HG03064 (cell line): ENCODE measurements around the gene SVBP.
"Not testable (repeated sequence)": the region's sequence is repeated elsewhere in the genome, so short reads cannot be mapped to it uniquely, and the experiment has no call there.

Experiments
- ATAC-seq: cut with Tn5 transposase; IDR thresholded peaks from one replicate; pipeline ENCODE4 v1.9.1; 2021; ENCODE audit warnings: low read depth; ENCODE audit not compliant: unreplicated experiment

The SVBP gene

DNA sequence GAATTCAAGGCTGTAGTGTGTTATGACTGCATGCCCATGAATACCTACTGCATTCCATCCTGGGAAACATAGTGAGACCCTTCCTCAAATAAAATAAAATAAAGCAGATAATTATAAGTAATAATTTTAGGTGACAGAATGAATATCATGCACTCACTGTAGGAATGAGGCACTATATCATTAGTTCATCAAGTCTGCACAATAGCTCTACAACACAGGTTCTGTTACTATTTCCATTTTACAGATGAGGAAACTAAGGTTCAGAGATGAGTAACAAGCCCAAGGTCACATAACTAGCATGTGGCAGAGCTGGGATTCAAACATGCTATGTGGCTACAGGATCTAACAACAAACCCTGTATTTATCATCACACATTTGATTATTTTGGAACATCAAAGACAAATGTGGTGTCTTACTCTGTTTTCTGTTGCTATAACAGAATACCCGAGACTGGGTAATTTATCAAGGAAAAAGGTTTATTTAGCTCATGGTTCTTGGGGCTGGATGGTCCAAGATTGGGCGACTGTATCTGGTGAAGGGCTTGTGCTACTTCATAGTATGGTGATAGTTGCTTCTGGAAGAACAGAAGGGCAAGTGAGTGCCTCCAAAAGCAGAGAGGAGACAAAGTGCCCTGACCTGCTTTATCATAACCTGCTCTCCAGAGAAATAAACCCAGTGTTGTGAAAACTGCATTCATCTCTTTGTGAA lies 24.4 kb upstream of the SVBP start:
- ATAC-seq, result no peak

DNA sequence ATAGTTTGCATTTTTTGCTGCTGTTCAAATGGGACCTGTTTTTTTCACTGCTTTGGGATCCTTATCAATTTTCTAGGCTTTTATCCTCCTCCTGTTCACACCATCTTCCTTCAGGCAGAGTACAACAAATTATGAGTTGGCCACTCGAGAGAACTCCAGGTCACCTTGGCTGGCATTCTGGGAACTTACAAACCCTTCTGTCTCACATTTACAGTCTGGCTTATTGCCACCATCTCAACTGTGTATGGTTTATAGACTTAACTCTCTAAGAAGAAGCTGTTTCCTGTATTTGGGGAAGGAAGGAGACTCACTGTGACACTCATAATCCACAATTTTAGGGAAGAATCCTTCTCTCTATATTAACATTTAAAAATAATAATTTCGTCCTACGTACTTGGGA lies 23.8 kb upstream of the SVBP start:
- no peak for ATAC-seq

DNA sequence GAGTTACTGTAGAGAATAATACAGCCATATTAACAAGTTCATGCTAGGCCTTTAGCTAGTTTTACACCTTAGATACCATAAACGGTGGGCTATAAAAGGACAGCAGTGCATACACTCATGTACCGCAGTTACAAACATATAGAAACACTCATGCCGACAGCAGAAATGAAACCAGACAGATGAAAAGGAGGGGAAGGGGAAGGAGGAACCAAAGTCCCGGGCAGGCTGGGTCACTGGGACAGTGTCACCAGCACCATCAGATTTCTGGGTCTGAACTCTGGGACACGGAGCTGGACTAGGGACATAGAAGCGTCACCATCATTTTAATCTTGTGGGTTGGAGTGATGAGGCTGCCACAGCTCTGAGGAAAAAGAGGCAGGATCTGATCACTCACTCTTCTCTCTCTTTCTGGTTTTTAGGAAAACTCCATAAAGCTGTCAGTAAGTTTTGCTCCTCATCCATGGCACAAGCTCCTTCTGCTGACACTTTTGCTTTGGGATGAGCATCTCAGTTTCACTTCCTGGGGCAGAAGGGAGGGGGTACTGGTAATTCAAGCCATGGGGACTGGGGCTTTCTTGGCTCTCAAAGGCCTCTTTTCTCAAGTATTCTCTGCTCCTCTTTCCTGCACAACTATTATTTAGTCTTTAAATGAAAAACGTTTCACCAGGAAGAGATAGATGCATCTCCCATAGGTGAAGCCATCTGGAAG lies 21.4 kb upstream of the SVBP start:
- no peak for ATAC-seq

DNA sequence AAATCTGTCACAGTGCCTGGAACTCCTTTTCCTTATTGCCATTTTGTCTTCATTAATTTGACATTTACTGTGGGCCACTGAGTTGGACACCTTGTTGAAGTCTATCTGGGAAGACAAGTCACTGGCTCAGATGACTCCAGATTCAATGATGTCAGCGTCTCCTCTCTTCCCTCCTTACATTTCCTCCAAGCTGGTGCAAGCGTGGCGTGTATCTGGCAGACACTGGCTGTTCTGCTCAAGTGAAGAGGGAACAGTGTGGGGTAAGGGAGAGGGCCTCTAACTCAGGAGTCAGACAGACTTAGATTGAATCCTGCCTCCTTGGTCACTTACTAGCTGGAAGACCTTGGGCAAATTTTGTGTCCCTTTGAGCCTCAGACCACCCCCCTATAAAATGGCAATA lies 20.5 kb upstream of the SVBP start:
- no peak for ATAC-seq

DNA sequence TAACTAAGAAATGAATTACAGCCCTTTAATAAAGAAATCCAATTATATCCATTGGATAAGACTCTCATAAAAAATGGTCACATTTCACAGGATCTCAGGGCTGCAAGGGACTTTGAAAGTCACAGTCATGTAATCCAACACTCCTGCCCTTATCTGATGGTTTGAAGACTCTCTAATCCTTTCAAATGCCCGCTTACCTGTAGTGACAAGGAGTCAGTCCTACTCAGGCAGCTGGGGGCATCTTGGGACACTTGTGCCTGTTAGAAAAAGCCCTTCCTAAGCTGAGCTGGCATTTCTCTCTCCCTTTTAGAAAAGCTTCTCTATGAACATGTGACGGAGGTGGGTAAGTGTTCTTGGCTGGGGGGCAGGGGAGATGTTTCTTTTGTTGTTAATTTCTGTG lies 18.2 kb upstream of the SVBP start:
- ATAC-seq, result no peak

DNA sequence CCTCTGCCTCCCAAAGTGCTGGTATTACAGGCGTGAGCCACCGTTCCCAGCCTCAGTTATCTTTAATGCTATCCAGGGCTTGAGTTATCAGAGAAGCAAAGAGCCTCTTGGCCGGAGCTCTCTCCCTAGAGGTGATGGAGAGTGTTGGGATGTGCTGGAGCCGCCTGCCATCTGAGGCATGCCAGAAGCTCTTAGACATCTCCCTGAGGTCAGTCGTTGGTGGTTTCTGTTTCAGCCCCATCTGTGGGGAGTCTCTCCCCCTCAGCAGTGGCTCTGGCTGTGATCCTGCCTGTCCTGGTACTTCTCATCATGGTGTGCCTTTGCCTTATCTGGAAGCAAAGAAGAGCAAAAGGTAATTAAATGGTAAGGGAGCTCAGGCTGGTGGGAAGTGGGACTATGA lies 17.6 kb upstream of the SVBP start:
- no peak for ATAC-seq

DNA sequence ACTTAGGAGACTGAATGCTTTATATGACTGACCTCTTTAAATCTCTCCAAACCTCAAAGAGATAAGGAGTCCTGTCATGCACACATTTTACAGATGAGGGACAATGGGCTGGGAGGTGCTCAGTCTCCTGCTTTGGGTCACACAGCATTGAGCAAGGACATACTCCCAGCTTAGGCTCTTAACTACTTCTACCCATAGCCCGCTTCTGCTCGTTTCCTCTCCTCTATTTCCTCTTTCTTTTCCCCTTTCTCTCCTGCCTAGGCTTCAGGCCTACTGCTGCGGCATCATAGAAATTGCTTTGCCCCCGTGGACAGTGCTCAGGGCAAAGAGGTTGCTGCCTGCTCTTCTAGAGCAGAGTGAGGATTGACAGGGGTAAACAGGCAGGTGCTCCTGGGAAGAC lies 16.8 kb upstream of the SVBP start:
- ATAC-seq, result no peak

DNA sequence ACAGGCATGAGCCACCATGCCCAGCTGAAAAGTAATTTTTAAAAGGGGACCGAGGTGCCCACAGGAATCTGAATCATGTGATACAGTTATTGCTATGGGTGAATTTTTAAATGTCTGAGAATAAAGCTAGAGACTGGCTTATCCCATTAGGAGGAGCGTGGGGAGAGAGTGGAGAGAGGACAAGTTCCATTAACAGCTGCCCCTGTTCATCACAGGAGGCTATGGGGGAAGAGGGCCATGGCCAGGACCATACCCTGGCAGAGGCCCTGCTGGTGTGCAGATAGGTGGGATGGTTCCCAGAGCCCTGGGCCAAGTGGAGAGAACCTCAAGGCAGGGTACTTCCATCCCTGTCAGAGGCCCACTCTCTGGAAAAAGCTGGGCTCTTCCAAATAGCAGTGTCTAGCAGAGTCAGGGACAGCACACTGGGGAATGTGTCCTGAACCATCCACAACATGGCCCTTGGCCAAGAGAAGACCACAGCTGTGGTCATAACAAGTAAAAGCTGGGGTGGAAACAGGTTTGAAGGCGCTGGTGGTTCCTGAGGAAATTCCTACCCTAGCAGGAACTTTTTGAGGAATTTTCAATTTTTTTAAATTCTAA lies 15.5 kb upstream of the SVBP start:
- no peak for ATAC-seq

DNA sequence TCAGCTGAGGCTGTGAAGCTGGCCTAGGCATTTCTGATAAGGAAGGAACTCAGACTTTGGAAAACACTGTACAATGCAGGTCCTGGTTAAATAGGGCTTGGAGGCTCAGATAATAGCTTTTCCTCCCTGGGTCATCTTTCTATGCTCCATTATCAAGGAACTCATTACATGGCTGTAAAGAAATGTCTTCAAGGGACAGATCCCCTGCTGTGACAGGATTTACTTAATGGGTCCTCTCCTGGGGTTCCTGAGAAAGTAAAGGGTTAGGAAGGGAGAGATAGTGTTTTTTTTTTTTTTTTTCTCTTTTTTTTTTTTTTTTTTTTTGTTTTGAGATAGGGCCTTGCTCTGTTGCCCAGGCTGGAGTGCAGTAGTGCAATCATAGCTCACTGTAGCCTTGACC lies 14.1 kb upstream of the SVBP start:
- no peak for ATAC-seq

DNA sequence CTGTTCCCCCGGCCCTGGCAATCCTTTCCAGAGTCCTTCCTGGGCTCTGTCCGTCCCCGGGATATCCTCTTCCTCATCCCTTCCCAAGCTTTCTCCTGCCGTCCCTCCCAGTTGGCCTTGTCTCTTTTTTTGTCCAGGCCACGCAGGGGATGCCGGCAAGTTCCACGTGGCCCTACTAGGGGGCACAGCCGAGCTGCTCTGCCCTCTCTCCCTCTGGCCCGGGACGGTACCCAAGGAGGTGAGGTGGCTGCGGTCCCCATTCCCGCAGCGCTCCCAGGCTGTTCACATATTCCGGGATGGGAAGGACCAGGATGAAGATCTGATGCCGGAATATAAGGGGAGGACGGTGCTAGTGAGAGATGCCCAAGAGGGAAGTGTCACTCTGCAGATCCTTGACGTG lies 13.4 kb upstream of the SVBP start:
- no peak for ATAC-seq

DNA sequence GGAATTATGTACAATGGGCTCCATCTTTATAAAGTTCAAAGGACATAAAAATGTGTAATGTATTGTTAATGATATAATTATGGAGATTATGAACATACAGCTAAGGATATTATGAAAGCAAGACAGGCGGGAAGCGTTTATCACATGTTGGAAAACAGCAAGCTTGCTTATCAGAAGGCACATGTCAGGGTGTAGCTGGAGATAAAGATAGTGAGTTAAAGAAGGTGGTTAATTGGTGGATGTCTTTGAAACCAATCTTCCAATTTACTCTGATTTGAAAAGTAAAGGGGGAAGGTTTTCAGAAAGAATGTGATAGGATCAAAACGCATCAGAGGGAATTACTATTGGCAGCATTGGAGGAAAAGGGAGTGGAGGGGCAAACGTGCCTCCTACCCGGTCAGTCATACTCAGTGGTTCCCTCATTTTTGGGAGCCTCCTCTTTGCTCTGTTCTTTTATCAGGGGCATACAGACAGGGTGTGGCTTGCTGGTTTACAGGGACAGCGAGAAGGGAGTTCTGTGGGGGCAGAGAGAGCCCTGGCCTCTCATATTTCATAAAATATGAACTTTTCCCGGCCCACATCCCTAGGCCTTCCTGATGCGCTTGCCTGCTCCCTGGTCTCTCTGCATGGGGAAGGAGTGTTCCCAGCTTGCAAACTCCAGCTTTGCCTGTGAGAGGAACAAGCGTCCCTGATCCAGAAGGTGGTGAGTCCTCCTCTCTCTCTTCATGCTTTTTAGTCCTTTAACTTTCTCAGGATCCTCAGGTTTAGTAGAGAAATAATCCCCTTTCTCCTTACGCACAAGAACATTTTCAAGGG lies 8.0 kb upstream of the SVBP start:
- no peak for ATAC-seq

DNA sequence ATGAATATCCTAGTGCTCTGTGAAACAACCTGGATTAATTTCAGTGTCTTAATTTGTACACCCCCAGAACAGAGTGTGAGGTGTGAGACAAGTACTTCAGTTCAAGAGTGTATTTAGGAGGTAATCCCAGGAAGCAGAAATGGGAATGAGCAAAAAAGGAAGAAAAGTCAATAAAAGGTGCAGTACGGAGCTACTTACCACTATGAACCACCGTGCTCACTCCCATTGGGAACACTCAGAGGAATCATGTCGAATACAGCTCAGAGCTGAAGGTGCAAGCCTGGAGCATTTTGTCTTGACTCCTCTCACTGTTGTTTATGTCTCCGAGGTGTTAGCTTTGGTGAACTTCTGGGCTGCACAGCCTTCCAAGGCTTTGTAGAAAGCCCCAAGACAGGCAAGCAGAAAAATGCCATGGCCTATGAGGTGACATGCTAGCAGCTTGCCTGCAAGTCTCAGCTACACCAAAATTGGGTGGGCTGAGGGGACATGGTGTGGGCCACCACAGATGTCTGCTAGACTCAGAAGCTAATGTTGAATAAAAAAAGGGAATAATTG lies 7.4 kb upstream of the SVBP start:
- no peak for ATAC-seq

DNA sequence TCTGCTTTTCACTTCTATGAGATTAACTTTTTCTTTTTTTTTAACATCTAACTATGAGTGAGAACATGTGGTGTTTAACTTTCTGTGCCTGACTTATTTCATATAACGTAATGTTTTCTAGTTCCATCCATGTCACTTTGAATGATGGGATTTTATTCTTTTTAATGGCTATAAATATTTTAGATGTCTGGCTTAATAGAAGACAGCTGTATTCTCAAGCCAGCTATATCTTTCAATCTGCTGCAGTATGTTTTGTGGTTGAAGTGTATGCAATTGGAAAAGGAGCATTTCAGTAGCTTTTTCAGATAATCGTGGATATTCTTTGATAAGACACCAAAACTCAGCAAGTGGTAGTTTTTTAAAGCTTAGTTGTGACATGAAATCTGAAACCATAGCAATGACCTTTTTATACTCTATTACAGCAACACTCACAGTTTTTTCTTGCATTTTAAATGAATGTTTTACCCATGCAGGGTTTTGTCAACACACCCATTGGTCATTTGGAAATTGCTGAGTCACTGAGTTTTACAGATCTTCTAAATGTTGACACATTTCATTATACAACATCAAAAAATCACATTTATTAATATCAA lies 5.7 kb upstream of the SVBP start:
- no peak for ATAC-seq

DNA sequence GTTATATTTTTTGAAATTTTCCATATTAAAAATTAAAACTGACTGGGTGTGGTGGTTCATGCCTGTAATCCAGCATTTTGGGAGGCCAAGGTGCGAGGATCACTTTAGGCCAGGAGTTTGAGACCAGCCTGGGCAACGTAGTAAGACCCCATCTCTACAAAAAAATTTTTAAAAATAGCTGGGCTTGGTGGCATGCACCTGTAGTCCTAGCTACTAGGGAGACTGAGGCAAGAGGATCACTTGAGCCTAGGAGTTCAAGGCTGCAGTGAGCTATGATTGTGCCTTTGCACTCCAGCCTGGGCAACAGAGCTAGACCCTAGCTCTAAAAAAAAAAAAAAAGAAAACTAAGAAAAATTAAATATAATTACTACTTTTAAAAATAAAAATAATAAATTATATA lies 4.5 kb upstream of the SVBP start:
- no peak for ATAC-seq

DNA sequence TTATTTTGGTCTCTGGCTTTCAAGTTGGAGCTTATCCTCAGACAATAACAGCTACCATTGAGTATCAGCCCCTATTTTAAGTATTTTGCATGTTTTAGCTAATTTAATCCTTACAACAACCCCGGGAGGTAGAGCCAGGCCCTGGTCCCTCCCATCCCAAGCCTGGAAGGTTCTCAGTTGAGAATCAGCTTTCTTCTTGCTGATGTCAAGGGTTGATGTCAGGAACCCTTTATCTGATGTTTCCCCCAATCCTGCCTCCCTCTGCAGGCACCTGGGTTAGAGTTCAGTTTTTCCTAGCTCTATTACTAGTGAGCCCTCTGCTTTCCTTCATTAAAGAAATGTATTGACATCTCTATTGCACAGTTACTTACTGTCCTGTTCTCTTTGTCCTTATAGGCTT lies 3.6 kb upstream of the SVBP start:
- no peak for ATAC-seq

DNA sequence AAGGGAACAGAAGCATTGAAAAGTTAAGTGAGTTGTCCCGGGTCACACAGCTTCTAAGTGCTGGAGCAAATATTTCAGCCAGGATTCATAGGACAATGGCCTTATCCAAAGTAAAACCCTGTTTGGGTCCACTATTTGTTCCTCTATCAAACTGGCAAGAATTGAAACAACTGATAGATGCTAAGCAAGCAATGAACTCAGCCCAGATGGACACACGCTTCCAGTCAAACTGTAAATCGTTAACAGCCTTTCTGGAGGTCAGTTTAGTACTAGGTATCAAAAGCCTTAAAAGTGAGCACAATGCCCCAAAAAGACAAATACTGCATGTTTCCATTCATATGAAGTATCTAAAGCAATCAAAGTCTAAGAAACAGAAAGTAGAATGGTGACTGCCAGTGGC lies 779 bp upstream of the SVBP start:
- no peak for ATAC-seq

DNA sequence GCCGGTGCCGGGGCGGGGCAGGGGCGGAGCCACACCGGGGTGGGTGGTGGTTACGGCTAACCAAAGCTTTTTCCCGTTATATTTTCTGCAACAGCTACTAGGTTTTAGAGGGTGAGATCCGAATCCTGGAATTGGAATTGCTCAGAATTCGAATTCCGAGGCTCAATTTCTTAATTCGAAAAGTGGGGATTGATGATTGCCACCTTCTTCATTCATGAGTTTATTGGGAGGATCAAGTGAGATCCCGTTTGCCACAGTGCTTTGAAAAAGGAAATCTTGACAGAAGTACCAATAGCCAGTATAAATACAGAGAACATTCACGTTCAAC lies 207 bp upstream of the SVBP start:
- peak; percentile 10 for ATAC-seq

DNA sequence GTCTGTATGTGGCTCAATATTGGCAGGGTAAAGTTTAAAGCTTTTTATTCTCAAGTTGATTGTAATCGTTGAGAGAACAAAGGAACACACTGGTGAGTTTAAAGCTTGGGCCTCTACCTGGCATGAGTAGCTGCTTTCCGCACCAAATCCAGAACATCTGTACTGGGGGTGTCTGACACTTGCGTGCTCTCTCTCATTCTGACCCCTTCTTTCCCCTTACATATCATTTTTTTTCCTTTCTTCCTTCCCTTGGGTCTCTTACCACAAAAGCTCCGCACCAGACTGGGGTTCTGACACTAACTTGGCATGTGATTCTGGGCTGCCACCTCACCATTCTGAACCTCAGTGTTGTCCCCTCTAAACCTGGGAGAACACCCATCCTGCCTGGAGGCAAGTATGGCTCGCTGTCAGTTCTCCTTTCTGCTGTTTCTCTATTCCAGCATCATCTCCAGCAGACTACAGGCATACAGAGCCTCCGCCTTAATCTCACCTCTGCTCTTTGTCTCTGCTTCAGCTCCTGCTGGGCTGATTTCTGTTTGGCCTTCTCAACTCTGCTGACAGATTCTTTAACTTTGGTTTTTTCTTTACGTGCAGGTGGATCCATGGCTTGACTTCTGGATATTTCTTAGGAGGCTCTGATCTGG lies 1.1 kb downstream of the SVBP start:
- ATAC-seq, result peak; percentile 5

DNA sequence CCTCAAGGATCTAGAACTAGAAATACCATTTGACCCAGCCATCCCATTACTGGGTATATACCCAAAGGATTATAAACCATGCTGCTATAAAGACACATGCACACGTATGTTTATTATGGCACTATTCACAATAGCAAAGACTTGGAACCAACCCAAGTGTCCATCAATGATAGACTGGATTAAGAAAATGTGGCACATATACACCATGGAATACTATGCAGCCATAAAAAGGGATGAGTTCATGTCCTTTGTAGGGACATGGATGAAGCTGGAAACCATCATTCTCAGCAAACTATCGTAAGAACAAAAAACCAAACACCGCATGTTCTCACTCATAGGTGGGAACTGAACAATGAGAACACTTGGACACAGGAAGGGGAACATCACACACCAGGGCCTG lies 2.4 kb downstream of the SVBP start:
- not testable (repeated sequence) for ATAC-seq

DNA sequence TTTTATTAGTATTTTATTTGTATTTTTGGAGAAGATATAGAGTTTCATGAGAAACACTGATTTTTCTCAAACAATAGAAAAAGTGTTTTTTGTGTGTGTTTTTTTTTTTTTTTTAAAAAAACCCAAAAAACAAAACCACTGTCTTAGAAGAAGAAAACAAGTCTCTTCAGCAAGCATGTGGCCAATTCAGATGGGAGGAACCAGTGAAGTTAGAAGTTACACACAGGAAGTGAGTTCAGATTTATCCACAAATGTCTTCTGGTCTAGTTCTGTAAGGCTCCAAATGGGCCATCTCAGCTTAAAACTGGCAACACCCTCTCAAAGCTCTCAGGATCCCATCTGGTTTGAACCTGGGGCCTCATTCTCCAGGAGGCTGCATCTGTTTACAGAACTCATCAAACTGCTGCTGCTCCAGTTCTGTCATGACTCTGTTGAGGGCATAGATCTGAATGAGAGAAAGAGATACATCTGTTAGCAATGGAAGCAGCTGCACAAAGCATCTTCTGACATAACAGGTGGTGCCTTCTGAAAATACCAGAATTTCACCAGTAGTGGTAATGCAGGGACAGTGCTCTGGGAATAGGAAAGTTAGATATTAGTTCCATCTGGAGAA lies 10.0 kb downstream of the SVBP start:
- no peak for ATAC-seq
